Activated T-cell treated with anti-CD3 and anti-CD28 coated beads for 1 hour (primary cell): Measurements from ENCODE around the gene DOCK3.

Experiments
- DNase-seq: peaks from one replicate; pipeline ENCODE4 v3.0.0-alpha.2; 2020; ENCODE audit warnings: low read depth

Gene DOCK3

DNA sequence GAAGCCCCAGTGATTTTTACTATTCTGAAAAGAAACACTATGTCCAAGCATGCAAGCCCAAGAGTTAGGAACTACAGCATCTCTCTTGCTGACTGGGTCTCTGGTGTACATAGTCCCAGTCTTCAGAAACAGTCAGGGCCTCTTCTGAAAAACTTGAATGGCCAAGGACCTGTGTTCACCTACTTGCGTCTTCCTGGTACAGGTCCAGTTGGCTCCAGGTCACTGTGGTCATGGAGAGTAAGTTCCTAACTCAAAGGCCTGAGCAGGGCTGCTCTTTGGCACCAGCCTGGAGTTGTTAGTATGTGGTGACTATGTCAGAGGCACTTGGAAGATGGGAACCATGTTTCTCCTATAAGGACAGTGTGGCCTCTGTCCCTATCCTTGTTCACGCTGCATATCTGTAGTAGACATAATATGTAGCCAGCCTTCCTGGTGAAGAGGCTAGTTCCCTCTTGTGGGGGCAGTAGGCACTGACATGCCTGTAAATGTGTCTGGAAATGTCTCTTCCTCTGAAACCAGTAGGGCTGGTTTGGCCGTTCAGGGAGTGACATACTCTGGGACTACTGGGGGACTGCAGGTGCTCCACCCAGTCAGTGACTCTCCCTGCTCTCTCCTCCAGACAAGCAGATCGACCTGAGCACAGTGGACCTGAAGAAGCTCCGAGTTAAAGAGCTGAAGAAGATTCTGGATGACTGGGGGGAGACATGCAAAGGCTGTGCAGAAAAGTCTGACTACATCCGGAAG, 713.7 kb downstream of the DOCK3 start:
- no peak for DNase-seq

DNA sequence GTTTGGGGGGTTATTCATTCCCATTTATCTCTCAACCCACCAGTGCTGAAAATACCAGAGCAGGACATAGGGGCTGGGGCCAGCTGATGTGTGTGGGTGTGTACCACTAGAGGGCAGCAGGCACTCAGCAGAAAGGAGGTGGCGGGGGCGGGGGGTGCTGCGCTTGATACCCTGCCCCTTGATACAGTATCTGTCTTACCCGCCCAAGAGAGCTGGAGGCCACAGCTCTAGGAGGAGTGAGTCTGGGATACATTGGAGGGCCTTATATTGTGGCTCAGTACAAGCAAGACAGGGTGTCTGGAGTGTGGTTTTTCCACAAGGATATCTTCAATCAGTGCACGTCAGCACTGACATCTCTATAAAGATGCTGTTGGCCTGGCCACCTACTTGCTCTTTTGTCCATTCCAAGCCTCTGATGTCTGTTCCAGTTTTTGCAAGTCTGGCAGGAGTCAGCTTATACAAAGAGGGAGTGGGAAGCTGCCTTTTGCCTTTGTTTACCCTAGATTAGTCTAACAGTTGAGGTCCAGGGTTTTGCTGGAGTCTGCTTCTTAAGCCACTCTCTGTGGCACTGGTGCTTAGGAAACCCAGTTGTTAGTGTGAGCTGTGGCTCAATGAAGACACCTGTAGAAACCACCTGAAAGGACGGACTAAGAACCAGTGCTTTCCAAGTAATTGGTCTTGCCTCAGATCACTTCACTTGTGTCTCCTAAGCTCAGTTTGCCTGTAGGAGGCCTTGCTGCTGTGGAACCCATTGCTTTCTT, 714.9 kb downstream of the DOCK3 start:
- DNase-seq = peak; percentile 41

DNA sequence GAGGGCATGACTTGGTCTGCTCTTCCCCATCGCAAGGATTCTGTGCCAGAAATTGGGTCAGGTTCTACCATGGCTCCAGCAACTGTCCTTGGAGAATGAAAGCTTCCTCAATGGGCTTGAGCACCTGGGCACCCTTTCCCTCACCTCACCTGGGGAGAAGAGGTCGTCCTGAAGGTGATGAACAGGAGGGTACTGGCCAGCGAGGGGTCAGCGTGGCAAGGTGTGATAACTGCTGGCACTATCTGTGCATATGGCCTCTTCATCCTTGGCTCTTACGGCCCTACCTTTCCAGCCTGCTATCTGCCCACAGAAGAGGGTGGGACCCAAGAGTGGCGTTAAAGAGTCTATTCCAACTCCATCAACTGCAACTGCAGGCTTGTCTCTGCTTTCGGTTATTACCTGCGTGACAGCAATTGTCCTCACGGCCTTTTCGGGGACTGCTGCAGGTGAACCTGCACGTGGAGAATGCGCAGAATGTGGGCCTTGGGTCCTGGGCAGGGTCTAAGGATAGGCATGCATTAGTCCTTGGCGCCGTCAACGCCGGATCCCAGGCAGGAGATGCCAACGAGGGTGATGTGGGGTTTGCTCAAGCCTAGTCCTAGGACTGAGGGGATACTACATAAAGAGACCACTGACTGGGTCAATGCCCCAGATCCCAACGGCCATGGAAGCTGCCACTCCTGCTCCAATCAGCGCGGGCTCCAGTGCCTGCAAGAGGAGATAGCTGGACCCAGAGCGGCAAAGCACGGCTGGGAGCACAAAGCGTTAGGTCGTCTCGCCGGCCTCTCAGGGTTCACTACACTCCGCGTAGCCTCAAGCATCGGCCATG, 715.7 kb downstream of the DOCK3 start:
- DNase-seq = no peak

DNA sequence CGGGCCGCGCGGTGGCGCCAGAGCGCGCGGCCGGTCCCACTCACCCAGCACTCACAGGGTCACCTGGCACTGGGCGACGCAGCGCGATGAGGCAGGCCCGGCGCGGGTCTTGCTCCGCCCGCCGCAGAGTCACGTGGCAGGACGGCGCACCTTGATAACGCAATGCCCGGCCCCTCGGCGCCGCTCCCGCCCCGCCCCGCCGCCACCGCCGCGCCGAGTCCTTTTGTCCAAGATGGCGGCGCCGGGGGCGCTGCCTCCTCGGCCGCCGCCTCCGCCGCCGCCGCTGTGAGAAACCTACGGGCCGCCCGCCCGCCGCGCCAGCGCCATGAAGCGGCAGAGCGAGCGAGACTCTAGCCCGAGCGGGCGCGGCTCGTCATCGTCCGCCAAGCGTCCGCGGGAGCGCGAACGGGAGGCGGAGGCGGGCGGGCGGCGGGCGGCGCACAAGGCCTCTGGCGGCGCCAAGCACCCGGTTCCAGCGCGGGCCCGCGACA, 716.4 kb downstream of the DOCK3 start, which contains the start of gene RBM15B:
RBM15B (plus strand) TSS at position 211 of the 491 bp plus-strand sequence; CDS start at position 326, 115 bp downstream.
- DNase-seq = peak; percentile 93

DNA sequence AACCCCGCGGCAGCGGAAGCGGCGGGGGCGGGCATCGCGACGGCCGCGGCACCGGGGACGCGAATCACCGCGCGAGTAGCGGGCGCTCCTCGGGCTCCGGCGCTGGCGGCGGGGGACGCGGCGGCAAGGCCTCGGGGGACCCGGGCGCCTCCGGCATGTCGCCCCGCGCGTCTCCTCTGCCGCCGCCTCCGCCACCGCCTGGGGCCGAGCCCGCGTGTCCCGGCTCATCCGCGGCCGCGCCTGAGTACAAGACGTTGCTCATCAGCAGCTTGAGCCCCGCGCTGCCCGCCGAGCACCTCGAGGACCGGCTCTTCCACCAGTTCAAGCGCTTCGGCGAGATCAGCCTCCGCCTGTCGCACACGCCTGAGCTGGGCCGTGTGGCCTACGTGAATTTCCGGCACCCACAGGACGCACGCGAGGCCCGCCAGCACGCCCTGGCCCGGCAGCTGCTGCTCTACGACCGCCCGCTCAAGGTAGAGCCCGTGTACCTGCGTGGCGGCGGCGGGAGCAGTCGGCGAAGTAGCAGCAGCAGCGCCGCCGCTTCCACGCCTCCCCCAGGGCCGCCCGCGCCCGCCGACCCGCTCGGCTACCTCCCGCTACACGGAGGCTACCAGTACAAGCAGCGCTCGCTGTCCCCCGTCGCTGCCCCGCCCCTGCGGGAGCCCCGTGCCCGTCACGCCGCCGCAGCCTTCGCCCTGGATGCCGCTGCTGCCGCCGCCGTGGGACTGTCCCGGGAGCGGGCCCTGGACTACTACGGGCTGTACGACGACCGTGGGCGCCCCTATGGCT, 717.0 kb downstream of the DOCK3 start:
- DNase-seq = peak; percentile 30

DNA sequence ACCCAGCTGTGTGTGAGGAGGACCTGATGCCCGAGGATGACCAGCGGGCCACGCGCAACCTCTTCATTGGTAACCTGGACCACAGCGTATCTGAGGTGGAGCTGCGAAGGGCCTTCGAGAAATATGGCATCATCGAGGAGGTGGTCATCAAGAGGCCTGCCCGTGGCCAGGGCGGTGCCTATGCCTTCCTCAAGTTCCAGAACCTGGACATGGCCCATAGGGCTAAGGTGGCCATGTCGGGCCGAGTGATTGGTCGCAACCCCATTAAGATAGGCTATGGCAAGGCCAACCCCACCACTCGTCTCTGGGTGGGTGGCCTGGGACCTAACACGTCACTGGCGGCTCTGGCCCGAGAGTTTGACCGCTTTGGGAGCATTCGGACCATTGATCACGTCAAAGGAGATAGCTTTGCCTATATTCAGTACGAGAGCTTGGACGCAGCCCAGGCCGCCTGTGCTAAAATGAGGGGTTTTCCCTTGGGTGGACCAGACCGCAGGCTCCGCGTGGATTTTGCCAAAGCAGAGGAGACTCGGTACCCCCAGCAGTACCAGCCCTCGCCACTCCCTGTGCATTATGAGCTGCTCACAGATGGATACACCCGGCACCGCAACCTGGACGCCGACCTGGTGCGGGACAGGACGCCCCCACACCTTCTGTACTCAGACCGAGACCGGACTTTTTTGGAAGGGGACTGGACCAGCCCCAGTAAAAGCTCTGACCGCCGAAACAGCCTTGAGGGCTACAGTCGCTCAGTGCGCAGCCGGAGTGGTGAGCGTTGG, 717.8 kb downstream of the DOCK3 start:
- DNase-seq = no peak

DNA sequence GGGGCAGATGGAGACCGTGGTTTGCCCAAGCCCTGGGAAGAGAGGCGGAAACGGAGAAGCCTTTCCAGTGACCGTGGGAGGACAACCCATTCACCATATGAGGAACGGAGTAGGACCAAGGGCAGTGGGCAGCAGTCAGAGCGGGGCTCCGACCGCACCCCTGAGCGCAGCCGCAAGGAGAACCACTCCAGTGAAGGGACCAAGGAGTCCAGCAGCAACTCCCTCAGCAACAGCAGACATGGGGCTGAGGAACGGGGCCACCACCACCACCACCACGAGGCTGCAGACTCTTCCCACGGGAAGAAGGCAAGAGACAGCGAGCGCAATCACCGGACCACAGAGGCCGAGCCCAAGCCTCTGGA, 718.4 kb downstream of the DOCK3 start:
- DNase-seq = no peak

DNA sequence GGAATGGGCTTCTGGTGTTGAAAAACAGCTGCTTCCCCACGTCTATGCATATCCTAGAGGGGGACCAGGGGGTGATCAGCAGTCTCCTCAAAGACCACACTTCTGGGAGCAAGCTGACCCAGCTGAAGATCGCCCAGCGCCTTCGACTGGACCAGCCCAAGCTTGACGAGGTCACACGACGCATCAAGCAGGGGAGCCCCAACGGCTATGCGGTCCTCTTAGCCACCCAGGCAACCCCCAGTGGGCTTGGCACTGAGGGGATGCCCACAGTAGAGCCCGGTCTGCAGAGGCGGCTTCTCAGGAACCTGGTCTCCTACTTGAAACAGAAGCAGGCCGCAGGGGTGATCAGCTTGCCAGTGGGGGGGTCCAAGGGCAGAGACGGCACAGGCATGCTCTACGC, 718.8 kb downstream of the DOCK3 start:
- DNase-seq = no peak

DNA sequence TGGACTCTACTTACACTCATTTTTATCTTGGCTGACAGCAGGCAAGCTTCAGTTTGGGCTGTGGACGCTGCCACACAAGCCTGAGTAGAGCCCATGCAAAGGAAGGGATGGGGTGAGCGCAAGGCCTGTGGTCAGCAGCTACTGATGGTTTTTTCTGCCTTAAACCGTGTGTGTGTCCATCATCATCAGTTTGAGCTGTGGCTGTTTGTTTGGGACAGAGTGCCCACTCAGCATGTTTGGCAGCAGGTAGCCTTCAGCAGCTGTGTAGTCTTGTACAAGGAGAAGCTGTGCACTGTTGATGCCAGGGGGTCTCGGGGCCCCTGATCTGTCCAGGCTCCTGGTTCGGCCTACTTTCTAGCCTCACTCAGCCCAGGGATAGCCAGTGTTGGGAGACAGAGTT, 719.8 kb downstream of the DOCK3 start:
- DNase-seq = no peak

DNA sequence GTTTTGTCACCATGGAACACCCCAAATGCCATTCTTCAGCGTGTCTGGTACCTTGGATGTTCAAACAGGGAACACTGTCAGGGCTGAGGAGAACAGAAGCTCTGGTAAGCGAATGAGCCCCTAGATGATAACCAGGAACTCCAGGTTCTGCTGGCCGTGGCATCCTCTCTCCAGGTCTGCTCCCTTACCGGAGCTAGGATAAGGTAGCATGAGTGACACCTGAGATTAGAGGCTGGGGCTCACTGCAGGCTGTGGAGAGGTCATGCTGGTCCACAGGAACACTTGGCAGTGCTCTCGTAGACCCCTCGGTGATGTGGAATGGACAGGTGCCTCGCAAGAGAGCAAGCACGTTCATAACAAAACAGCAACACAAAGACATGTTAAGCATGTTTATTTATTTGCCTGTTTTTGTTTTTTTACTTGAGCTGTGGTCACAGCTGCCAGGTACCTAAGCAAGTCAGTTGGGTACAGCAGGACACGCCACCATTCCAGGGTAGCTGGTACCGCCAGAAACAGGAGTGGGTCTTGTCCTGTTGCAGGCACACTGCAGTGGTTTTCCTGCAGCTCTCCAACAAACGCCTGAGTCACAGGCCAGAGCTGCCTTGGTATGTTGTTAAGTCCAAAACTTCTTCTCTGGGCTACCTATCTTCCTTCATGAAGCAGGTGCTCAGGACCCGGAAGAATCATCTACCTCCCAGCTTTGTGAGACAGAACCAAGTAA, 720.9 kb downstream of the DOCK3 start:
- DNase-seq = no peak

DNA sequence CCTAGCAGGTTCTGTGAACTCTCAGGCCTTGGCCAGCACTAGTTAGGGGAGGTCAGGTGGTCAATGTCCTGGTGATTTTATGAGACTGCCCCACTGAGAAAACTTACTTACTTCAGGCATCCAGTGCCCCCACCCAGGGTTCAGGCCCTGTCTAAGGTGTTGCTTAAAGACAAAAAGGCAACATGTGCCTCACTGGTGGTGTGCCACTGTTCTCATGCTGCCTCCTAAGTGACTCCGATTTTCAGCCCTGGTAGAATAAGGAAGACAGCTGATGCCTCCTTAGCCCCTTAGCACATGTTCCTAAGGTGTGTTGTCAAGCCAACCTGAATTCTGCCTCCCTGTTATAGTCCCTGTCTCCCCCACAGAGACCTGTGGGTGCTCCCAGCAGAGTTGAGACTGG, 721.7 kb downstream of the DOCK3 start:
- no peak for DNase-seq

DNA sequence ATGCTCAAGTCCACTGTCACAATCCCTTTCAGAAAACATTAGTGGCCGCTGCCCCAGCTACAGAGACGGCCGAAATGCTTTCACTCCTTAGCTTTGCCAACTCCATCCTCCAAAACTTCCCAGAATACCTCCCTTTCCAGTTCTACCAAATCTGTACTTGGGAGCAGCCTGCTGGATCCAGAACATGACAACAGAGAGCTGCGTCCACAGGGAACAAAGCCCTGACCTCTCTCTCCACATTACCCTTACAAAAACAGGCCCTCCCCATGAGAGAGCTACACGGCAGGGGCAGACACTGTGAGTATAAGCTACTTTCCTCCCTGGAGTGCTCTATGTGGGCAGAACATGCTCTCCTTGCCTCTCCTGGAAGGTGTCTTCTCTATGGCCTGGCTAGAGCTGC, 722.7 kb downstream of the DOCK3 start:
- no peak for DNase-seq

DNA sequence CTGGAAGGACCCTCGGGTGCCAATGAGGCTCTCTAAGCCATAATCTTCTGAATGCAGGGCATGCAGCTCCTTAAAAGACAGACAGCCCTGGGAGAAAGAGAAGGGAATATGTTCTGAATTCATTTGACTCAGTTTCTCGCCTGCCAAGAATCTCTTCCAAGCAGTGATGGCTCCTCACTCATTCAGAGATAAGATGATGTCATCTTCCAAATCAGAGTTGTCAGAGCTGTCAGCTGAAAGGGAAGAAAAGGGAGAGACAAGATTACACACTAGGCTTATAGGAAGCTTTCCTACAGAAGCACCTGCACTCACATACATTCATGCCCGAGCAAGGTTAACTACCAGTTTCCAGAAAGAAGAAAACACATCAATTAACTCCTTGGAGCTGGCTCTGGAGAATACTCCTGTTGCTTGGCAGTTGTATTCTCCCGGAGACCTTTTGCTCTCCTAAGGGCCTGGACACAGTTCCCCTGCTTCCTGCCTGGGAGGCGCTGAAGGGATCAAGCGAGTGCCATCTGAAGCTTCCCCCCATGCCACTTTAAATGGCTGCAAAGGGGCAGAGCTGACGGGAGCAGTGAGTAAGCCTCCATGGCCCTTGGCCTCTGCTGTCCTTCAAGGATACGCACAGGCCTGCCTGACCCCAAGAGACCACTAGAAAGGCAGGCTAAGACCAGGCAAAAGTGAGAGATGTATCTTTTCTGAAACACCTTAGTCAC, 724.0 kb downstream of the DOCK3 start:
- no peak for DNase-seq

DNA sequence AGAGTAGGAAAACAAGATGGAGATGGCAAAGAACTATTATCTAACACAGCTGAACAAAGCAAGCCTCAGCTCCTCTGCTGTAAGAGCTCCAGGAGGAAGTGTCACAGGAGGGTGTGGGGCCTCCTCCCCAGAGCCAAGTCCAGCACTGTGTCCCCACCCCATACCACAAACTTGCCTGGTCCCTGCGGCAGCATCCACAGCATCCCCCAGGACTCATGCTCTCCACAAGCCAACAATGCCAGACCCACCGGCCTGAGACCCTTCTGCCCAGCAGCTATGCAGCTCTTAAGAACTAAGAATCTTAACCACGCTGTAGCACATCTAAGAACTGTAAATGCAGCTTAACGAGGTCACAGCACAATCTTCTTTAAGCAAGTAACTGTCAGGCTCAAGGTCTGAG, 725.4 kb downstream of the DOCK3 start:
- no peak for DNase-seq

DNA sequence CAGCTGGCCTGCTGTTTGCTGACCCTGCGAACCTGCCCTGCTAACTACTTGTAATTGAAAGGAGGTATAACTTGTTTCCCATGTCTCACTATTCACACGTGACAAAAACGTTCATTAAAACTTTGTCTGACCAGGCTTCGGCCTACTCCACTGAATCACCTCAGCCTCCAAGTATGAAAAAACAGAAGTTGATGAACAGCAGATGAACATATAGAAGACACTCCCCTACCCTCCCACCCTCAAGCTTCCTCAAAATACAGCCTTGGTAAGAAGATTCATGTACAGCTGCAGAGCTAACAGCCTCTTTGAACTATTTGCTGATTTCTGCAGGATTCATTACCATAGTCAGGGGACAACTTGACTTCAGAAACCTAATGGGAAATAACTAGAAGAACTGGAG, 727.0 kb downstream of the DOCK3 start:
- no peak for DNase-seq

DNA sequence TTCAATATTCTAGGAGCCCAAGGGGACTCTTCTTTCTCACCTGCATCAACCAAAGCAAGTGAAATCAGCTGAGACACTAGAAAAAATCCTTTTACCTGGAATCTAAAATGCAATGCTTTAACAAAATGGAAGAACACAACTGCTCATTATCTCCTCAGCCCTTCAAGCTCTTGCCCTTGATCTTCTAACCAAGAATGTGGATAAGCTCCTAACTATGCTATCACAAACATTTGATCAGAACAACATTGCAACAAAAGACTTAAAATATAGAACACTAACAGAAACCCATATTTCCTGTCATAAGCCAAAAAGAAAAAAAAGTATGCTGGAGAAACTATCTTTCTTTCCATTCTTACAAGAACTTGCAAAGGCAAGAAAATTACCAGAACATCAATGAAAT, 728.9 kb downstream of the DOCK3 start:
- DNase-seq = no peak

DNA sequence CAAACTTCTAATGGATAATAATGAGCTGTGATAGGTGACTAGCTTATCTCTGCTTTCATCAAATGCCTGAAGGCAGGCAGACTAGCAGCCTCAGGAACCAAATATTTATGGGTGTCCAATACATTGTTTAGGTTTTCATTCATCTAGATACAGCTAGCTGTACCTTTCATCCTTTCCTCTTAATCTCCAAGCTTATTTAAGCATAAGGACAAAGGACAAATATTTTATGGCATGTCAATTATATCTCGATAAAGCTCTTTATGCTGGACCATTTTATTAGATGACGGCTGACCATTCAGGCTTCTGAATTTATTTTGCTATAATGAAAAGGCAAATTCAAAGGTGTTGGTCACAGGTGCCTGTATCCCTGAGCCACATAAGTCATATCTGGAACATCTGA, 733.3 kb downstream of the DOCK3 start:
- no peak for DNase-seq

DNA sequence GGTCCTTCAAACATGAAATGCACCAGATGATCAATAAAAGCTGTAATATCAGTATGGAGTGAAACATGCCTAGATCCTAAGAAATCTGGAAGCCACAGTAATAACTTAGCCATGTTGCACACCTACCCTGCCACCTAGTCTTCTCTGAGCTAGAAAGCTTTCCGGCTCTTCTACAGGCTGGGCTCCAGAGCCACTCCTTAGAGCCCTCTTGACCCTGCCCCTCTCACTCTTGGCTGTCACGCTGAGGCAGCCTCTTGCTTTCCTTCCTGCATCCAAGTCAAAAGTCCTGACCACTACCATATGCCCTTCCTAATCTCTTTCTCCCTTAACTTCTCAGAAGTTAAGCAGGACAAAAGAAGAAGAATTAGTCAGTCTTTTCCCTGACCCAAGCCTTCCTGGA, 734.1 kb downstream of the DOCK3 start:
- no peak for DNase-seq

DNA sequence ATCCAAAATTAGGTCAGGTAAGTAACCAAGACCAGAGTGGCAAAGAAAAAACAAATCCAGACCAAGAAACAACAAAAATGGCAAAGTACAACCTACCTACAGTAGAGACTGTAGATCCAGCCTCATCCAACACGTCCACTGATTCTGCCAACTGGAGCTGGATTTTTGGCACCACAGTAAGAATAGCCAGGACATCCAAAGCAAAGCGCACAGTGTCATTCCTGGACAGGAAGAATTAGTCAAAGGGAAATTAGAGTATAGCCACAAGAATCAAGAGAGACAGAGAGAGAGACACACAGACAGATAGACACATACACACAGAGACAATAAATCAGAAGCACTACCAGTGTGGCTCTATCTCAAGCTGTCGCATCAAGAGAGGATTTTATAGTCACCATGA, 747.5 kb downstream of the DOCK3 start:
- DNase-seq = no peak

DNA sequence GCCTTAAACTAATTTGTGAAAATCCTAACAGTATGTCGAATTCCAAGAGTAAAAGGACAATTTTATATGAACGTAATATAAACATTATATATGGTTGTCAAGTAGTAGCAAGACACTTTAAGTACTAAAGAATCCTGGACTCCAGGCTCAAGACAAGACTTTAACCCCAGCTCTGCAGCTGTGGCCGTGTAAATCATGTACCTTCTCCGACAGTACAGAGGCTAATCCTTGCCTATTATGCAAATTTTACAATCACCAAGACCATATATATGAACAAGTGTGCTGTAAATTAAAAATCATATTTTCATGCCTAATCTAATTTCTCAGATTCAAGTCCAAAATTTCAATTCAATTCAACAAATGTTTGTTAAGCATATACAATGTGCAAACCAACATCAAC, 752.2 kb downstream of the DOCK3 start:
- no peak for DNase-seq
